Stimulated activated CD4-positive, alpha-beta T cell treated with anti-CD3 and anti-CD28 coated beads, Interleukin-15, amount 100 ng/mL, for 48 hours (primary cell): Measurements from ENCODE around the gene REXO1.

ENCODE experiments used
- DNase-seq, 2 donors: peaks; one replicate each; pipeline ENCODE4 v3.0.0-alpha.2; 2020; ENCODE audit warnings: low read depth in 2 of 2

Gene REXO1

DNA sequence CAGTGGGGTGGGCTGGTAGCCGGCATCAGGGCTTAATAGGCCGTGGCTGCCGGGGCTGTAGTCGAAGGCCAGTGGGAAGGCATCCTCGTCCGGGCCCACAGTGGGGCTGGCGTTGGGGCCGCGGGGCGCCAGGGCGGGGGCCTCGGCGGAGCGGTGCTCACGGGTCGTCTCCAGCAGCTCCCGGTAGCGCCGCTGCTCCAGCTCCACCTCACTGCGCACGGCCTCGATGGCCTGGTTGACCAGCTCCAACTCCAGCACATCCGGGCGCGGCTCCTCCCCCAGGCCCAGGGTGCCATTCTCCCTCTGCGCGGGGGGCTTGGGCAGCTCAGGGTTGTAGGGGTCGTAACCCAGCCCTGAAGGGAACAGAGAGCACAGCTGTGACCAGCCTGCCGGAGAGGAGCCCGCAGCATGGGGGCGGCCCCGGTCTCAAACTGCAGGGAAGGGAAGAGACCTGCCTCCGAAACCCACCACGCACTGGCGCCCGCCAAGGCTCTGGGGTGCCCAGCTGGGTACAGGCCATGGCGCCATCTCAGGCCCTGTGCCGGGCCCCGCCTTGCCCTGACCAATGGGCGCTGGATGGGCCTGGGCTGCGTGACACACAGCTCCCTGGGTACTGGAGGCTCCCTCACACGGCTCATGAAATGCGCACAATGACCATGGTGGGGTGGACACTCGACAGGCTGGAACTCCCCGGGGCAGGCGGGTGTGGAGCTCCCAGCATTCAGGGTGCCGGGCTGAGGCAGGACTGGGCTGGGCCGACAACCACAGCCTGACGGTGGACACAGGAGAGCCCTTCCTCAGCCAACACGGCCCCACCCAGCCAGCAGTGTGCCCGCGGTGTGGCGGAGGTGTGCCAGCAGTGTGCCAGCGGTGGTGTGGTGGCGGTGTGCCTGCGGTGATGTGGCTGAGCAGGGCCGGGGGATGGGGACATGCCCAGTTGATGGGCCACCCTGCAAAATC lies 19.7 kb downstream of the REXO1 start:
- no peak for DNase-seq

DNA sequence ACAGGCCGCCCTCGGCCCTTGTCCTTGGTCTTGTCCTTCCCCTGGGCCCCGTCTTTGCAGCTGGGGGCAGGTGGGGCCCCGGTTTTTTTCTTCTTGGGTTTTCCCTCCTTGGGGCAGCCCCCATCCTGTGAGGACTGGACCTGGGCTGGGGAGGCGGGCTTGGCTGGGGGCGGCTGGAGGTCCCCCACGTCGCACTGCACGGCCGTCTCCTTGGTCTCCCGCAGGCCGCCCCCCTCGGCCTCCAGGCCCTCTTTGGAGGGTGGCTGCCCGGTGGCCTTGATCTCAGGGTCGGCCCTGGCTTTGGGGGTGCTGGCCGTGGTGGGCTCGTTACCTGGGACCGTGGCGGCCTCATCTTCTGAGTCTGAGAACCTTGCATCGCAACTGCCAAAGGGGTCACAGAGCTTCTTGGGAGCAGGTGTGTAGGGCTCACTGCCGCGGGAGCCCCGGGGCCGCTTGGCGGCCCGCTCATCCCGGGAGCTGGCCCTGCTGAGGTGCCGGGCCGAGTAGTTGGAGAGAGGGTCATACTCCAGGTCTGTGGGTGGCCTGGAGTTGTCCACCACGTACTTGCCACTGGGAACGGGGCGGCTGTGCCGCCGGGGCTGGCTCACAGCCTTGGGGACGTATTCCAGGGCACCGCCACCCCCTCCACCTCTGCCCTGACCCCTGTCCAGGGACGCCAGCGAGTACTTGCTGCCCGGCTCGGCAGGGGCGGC lies 20.6 kb downstream of the REXO1 start:
- no peak for DNase-seq

DNA sequence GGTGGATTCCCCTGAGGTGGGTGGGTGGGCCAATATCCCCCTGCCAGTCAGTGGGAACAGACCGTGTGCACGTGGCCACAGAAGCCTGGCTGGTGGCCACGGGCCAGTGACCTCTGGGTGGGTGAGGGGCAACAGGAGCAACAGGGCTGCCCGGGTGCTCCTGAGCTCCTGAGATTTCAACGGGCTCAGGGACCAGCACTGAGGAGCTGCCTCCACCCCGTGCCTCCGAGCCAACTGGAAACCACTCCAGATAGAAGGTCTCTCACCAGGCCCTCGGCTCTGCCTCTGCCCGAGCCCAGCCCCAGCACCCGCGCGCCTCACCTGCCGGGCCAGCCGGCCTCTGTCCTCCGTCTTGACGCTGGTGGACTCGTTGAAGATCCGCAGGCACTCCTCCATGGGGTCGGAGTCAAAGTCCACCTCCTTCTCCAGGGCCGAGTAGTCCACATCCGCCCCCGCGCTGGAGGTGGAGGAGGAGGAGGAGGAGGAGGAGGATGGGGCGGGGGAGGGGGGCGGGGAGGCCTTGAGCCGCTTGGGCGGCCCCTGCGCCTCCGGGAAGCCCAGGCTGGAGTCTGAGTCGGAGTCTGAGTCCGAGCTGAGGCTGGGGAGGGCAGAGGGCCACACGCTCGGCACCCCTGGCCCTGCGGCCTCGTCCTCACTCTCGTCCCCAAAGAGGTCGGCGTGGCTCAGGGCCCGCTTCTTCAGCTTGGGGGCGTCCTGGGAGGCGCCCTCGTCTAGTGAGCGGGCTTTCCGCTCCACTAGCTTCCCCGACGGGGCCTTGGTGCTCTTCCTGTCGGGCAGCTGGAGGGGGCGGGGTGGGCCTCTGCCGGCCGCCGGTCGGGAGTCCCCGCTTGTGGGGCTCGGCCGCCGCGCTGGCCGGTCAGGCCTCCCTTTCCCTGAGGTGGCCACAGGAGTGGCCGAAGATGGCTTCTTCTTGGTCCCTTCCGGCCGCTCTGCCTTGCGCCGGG lies 21.4 kb downstream of the REXO1 start:
- DNase-seq, result no peak

DNA sequence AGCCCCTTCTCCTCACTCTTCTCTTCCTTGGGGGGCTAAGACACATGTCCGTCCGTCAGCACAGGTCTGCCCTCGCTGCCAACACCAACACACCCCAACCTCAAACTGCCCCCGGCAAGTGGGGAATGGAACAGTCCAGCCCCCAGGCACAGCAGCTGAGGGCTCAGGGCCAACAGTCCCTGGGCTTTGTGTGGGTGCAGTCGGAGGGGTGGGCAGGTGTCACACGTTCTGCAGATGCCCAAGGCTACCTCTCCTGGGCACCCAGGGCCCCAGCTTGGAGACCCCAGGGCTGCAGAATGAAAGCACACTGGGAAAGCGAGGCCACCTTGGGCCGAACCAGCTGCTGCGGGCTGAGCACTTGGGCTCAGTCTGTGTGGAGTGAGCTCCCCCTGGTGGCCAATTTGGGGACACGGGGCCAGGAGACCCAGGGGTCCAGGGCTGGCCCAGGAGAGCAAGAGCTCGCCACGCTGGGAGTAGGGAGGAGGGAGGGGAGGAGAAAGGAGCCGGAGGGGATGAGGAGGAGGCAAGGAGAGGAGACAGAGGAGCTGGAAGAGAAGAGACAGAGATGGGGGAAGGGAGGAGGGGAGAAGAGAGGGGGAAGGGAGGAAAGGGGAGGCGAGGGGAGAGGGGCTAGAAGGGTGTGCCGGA lies 22.2 kb downstream of the REXO1 start:
- DNase-seq, result peak; percentile 50 to 67

DNA sequence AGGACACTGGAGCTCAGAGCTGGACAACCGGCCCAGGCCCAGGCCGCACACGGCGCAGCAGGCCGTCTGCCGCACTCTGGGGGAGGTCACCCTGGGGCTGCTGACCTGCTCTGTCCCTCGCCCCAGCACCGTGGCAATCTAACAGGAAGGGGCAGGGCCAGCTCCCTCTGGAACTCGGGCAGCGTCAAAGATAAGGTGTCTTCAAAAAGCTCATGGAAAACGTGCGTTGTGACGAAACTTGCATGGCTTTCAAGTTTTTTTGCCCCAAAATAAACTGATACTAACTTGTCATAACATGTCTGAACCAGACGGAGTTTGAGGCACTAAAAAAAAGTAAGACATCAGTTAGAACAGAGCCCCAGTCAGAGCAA lies 24.0 kb downstream of the REXO1 start:
- no peak for DNase-seq

DNA sequence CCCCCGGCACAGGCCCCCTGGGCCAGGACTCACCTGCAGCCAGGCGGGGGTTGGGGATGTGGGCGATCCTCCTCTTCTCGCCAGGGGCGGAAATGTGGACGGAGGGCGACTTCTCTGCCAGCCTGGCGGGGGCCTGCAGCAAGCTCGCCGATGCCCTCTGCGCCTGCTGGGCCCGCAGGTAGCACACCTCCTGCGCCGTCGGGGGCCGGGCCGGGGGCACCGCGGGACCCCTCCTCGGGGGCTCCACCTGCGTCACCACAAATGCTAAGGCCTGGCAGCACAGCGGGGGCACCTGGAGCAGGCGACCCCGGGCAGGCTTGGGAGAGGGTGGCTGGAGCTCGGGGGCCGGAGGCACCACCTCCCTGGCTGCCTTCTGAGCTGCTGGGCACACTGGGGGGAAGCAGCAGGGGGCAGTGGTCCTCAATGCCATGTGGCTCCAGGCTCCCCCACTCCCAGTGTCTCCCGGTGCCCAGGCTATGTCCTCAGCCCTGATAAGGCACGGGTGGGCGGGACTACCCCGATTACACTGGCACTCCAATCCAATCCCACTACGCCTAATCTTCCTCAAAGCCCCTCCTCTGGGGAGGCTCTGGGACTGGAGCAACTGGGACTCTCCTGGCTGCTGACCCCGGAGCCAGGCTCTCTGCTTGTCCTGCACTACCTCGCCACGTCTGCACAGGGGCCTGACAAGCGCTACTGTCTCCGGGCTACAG lies 24.6 kb downstream of the REXO1 start:
- DNase-seq, result no peak

DNA sequence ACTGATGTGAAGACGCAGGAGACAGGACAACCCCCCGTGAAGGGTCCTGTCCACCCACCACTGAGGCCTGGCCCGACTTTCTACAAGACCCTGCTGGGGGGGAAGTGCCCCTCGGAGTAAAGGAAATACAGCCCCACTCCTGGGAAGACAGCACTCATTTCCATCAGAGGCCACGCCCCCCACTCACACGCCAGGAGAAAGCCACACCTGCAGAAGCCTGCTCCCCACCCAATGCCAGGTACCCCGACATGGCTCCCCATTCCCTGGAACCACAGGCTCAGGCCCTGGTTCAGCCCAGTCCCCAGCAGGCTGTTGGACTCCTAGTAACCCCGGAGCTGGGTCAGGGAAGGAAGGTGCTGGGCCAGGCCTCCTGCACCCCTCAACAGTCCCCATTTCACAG lies 25.3 kb downstream of the REXO1 start:
- no peak for DNase-seq

DNA sequence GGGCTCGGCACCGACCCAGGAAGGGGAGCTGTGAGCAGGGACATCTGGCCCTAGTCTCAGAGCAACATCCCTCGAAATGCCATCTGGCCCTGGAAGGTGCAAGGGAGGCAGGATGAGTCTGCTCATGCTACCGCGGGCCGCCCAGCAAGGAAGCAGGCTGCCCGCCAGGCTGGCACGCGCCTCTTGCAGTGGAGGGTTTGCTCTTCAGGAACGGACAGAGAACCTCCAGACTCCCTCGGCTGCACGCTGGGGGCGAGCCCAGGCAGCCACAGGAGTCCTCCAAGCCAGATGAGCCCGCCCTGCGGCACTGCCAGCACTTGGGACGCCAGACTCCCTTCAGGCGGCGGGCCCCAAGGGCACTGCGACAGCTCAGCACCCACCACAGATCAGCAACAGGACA lies 26.1 kb downstream of the REXO1 start:
- no peak for DNase-seq

DNA sequence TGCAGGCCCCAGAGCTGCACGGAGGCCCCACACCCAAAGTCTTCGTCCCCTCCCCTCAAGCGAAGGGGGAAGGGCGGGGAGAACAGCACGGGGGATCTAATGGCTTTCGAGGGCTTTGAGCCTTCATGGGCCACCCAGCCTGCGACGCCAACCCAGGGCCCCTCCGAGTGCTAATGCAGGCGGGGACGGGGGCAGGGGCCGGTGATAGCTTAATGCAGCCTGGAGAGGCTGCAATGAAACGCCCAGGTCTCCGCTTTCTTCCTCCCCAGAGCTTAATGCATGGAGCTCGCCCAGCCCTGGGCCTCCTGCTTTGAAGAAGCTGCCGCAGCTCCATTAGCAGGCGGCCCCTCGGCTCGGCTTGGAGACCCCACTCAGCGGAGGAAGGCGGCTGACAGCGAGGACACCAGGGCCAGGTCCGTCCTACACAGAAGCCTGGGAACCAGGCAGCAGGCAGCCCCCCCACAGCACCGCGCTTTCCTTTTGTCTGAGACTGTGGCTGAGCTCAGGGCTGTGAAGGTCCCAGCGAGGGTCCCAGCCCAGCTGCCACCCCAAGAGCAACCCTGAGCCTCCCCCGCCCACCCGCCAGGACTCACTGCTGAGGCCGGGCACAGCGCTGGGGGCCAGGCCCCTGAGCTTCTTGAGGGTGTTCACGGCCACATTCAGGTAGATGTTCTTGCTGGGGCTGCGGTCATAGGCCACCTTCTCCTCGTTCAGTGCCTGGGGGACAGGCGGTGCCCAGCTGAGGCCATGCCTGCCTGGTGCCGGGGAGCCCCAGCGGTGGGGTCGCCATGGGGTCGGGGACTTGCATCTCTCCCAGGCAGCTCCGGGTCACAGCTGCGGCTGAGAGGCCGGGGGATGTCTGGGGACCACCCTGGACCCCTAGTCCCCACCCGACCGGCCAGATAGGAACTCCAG lies 28.7 kb downstream of the REXO1 start:
- no peak for DNase-seq

DNA sequence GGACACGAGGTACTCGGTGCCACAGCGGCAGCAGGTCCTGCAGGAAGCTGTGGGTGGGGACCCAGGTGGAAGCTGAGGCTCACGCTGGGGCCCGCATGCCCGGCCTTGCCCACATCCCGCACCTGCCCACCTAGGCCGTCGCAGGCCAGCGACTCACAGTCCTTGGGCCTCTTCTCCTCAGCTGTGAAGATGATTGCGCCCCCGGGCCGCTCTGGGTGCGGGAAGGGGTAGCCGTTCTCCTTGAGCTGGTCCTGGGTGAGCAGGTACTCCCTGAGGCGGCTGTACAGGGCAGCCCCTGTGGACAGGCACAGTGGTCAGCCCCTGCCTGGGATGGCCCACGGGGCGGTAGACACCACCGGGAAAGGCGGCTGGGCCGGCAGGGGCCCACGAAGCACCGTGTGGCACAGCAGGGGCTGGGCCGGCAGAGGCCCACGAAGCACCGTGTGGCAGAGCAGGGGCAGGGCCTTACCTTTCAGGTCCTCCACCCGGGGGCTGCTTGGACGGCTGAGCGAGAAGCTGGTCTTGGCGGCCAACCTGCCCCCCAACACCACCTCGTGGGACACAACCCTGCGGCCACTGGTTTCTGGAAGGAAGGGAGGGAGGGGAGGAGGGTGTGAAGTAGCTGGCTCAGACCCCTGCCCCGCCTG lies 29.6 kb downstream of the REXO1 start:
- no peak for DNase-seq

DNA sequence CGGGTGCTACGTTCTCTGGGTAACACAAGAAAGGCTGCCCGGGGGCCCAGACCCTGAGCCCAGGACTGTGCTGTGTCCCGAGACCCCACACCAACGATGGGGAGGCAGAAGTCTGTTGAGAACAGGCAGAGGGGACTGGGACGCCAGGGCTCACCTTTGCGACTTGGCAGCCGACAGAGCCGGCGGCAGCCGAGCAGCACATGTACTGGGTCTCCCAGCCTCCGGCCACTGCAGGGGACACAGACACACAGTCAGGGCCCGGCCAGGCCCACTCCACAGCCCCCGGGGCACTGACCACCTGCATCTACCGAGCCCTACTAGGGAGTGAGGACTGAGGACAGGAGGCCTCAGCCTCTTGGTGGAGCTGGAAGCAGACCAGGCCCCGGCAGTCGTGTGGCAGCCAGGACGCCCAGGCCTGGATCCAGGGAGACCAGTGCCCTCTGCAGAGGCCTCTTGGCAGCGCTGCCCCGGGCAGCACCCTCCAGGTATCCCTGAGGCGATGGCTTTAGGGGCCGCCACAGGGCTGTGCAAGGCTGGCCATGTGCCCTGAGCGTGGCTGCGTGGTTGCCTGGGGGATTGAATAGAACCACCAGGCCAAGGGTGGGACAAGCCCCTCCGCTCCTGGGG lies 30.6 kb downstream of the REXO1 start:
- DNase-seq, result no peak

DNA sequence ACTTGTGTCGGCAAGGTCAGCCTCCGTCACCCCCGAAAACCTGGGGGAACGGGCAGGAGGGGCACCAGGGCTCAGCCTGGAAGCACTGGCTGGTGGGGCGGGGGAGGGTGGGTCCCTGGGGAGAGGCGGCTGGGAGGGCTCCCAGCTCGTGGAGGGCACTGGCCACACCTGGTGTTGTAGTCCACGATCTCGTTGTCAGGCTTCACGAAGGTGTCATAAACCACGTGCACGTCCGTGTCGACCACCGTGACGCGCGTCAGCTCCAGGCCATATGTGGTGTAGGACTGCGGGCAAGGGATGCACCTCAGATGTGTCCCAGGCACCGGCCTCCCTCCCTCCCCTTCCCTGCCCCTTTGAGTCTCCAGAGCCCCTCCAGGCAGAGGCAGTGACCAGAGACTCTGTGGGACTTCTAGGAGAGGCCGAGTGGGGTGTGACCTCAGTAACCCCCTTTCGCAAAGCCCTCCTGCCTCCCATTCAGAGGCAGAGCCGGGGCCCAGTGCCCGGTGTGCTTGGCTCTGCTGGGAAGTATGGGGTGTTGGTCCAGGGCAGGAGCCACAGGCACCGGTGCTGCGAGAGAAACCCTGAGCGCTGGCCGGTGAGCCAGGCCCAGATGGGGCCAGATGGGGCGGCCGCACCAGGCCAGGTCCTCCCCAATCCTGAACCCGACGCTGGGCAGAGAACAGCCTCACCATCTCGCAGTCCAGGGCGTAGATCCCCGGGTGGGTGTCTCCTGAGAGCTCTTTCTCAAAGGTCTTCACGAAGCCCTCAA lies 31.6 kb downstream of the REXO1 start:
- DNase-seq, result no peak

DNA sequence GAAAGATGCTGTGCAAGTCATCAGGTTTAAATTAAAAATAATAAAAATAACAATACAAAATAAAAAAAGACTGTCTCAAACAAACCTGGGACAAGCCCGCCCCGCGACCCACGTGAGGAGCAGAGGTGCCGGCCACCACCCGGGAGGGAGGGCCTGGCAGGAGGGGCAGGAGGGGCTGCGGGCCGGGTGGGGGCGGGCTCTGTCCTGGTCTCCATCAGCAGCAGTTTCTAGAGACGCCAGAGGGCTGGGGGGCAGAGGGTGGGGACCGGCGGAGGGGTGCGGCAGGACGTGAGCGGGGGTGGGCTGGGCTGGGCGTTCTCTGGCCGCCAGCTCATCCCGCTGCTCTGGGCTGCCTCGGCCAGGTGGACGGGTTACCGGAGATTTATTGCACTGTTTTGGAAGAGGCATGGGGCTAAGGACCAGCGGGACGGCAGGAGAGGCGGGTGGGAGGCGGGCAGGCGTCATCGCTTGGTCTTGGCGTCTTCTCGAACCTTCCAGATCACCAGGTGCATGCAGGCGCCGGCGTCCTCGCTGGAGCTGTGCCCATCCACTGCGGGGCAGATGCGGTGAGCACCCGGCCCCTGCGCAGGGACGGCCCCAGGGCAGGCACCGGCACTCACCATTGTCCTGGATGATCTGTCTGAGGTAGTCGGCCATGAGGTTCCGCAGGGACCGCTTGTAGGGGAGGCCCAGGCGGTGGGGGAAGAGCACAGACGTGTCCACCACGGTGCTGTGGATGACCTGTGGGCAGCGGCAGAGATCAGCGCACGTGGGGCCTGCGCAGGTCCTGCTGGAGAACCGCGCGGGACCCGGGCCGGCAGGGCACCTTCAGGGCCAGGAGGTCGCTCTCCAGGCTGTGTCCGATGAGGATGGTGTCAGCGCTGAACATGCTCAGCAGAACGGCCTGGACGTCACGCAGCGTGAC lies 32.4 kb downstream of the REXO1 start:
- no peak for DNase-seq

DNA sequence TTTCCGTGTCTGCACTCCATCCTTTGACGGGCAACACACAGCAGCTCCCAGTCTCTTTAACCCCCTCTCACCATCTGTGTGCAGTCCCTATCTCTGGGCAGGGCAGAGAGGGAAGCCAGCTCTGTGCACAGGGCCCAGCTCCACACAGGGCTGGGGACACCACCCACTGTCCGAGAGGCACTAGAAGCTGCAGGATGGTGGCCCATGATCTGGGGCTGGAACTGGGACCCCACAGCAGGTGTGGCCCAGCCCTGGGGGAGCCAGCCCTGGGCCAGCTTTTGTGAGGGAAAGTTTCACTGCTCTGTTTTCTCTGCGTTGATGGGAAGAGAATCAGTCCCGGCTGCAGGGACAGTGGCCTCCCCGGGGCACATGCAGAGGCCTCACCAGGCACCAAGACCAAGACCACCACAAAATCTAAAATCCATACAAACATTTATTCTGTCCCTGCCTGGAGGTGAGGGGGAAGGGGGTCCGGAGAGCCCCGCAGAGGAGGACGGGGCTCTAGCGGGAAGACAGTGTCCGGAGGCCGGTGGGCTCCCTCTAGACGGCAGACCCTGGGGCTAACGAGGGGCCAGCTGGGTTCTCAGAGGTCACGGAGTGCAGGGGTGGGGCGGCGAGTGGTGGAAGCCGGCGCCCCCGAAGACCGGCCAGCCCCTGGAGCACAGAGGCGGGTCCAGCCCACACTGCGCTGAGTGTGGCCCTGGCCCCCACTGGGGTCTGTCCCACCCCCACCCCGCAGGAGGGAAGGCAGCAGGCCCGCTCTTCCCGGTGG lies 33.3 kb downstream of the REXO1 start:
- DNase-seq, result no peak

DNA sequence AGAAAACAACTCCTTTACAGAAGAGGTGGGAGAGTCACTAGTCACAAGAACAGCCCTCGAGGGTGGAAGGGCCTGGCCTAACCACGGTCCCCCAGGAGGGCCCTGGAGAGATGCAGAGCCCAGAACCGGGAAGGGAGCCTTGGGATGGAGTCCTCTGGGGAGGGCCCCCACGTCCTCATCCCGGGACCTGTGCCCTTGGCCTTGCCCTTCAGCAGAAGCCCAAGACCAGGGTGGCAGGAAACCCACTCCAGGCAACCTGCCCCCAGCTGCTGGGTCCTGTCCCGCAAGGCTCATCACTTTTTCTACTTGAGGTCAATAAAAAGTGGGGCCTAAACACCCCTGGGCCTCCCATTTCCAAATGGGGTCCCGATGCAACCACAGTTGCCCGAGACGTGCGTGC lies 33.9 kb downstream of the REXO1 start:
- no peak for DNase-seq
